ENCODE measurements around the gene NAA16.

GRCh38 chr13:41345165-41345913, 34.3 kb downstream of the NAA16 start:
- TF ChIP-seq CTCF (IDR thresholded peaks at IDR 0.05; ENCODE audit: low read depth, low read length, poor library complexity, severe bottlenecking) (no peak), EZH2phosphoT487 (IDR thresholded peaks at IDR 0.05; ENCODE audit: borderline replicate concordance, low read length) (no peak)
